Occipital lobe (tissue), 2 donors: Measurements from ENCODE around the gene NUDT12. TPM values are rescaled to one million over a fixed set of nuclear protein-coding genes. Genes with fewer than 3 reads are reported as not detected.

ENCODE experiments used
- DNase-seq: peaks from one replicate; lab custom pipeline; 2025; lab: John Stamatoyannopoulos, UW
- total RNA-seq: library from RNA; depleted of rRNA; stranded (reverse); fragments of >200 nt; gene quantifications from one replicate; pipeline ENCODE4 v1.2.3, GENCODE V29; 2014

The NUDT12 gene
- total RNA-seq, 1 donor from 2014 or later, result 34.8 TPM

DNA sequence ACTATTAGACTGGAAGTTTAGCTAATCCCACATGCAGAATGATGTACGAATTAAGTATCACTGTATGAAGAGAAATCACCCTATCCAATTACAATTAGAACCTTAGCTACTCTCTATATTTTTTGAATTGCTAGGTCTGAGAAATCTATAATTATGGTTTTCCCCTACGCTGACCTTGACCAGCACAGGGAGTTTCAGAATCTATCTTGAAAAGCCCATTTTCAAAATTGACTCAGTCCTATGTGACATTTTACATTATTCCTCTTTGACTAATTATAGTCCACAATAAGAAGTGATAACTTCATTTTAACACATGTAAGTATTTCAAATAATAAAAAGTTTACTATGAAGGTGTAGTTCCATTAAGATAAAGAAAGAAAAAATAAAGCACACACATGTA is 21.5 kb downstream of the NUDT12 start:
- no peak for DNase-seq

DNA sequence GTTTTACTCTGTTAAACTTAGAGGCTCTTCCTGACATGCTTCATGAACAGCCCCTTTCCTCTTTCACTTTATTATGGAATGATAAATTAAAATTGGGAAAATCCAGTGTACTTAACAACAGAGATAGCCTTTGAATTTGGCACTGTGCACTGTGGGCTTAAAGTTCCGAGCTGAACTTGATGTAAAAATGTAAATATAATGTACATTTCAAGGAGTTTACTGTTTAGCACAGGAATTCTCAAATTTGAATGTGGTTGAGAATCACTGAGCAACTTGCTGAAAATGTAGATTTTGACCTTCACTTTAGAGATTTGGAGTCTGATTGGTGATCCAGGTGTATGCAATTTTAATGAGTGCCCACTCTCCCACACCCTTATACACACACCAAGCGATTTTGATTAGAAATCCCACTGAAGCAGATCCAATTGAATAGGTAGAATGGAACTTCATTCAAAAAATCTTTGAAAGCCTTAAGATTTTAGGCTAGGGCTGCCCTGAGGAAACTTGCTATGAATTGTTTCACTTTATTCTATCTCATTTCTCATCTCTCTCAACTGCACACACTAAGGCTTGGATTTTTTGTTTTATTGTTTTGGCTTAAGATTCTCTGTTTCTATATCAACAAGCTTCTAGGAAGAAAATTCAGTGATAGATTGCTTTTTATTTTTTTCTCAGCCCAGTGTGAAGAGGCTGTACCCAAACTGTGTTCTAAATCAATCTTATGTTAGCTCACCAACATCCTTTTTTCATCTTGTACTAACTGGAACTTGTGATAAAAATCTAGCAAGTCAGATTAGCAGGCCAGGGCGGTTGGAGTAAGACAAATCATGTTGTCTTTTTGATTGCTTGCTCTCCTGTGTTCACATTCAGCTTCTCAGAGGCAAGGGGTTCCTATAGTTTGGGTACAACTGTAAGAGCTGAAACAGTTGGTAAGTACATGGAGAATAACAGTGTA is 22.9 kb downstream of the NUDT12 start:
- DNase-seq, result no peak

DNA sequence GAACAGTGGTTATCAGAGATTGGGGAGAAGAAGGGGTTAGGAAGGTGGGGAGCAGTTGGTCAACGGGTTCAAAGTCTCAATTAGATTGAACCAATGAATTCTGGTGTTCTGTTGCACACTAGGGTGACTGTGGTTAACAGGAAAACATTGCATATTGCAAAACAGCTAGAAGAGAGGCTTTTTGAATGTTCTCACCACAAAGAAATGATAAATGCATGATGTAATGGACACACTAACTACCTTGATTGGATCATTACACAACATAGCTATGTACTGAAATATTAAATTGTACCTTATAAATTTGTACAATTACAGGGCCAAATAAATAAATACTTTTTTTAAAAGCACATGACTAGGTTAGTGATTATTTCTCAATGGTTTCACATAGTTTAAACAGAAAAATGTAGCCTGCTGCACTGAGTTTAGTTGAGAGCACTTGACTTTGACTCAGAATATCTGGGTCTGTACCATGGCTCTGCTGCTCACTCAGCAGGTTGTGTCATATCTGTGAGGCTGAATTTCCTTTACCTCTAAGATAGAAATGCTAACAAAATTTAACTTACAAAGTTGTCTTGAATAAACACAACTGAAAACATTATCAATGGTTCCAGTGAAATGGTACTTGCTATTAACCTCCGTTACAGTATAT is 30.4 kb downstream of the NUDT12 start:
- no peak for DNase-seq

- no peak for DNase-seq
These were observed 36.2 kb downstream of the NUDT12 start for GRCh38 chr5:103526164-103526915.

- DNase-seq, result no peak
These were observed 37.2 kb downstream of the NUDT12 start for GRCh38 chr5:103525361-103525760.

DNA sequence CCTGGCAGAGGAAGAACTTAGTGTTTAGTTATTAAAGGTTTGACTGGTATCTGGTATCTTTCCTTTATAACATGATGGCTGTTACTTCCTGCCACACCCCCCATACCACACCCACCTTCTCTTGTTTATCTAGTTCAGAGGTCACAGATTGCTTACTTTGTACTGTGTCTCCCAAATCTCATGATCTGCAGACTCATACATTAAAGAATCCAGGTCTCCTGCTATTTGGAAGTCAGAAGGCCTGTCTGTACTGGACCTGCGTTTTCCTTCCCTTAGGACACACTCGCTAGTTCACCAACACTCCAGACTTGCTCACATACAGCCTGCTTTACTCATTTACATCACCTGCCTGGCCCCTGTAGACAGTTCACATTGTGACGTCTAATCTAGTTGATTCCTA is 39.3 kb downstream of the NUDT12 start:
- no peak for DNase-seq

- DNase-seq, result no peak
These were observed 40.0 kb downstream of the NUDT12 start for GRCh38 chr5:103522586-103522985.

DNA sequence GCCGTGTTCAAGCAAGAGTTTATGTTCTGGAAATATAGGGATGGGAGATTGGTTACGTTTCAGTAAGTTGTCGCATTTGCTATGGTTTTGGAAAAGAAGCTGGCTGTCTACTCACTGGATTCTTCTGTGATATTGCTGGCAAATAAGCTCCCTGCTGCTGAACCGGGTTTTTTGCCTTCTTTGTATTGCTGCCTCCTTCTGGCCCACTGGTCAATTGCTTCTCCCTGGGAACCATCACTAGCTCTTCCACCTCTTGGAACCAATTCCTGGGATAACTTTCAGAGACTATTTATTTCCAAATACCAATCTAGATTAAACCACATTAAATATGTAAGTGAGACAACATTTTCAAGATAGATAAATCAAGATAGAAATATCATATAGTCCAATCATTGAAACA is 43.0 kb downstream of the NUDT12 start:
- no peak for DNase-seq

- no peak for DNase-seq
These were observed 48.2 kb downstream of the NUDT12 start for GRCh38 chr5:103514371-103514770.

GRCh38 chr5:103513701-103514100 is 48.9 kb downstream of the NUDT12 start:
- DNase-seq, result no peak

GRCh38 chr5:103512500-103512899 is 50.1 kb downstream of the NUDT12 start:
- DNase-seq, result no peak

GRCh38 chr5:103511554-103511885 is 51.1 kb downstream of the NUDT12 start:
- no peak for DNase-seq

DNA sequence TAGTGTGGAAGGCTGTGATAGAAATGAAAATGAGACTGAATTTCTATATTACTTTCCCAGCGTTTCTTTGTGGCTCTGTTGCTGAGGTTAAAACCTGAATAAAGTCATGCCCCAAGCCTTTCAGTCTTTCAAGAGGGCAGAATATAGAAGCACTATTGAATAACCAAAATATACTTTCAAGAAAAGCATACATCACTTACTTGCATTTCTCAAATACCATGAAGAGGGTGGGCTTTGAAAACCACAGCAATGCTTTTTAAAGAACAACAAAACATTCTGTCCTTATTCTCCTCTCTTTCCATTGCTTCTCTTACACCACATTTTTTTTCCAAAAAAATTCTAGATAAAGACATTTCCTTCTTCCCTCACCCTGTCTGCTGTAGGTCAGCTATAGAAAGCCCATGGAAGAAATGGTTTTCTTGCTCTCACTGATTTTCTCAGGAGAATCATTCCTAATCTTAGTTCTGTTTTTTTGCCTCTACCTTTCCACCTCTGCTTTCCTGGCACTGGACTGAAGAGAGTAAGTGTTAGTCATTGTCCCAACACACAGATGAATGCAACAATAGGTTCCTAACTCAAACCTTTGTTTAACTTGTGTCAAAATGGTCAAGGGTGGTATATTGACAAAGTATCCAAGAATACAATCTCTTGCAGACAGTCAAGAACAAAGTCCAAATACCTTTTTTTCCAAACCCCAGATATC is 51.6 kb downstream of the NUDT12 start:
- no peak for DNase-seq

DNA sequence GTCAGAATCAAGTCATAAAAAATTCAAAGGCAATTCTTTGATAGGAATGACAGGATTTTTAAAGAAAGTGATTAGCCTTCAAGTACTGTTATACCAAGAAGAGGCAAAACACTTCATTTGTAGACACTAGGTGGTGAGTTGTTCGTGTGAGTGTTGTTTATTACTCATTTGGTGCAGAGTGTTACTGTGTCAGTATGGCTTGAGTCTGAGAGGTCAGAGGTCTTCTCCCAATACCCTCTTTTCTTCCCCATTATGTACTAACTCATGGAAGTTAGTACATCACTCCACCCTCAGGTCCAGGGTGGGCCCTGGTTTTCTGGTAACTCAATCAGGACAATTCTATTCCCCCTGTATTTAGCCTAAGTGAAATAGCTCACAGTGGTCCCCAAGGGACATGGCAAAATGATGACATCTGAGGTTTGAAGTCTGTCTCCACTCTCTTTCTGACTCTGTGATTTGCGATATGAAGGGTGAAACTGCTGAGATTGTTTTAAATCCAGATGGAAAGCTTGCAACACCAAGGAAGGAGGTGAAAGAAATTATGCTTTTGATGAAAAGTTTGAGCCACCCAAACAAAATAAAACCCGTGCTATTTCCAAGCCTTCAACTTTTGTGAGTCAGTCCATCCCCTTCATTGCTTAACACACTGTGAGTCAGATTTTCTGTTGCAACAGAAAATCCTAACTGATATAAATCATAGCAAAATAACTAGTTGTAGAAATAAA is 56.8 kb downstream of the NUDT12 start:
- no peak for DNase-seq

DNA sequence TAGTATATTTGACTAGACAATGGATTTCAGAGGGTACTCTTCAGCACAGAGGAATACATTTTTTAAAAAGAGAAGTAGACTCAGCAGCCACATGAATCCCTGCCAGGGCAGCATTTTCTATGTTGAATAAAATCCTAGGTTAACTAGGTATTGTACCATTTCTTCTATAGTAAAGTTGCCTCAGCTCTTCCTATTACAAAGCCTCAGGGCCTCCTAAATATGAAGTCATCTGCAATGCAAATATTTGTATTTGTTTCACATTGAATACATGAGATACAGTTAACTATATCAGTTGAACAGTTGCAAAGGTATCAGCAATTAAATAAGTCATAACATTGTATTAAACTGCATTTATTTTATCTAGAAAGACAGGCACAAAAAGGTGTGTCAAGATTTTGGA is 59.5 kb downstream of the NUDT12 start:
- no peak for DNase-seq

- DNase-seq, result no peak
These were observed 59.9 kb downstream of the NUDT12 start for GRCh38 chr5:103502662-103503061.
